ENCODE results near the gene ARMC3.
A peak's percentile ranks its signal among the peaks of the same experiment; 100 is the strongest.

The ARMC3 gene

DNA sequence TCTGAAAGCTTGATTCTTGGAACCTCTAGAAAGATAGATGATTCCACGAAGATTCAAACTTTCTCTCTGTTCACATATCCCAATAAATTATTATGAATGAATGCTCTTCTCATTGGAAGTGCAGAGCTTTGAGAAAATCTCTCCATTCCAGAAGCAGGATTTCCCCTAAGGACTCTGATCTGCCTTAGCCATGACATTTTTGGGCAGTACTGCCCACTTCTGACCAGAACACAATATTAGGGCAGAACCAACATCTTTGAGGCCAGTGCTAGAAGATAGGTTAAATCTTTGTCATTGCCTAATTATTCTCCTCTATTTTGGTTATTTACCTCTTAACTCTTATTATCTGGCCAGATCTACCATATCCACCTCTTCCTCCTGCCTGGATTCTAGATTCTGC, 49.9 kb downstream of the ARMC3 start:
- TF ChIP-seq CTCF (IDR thresholded peaks at IDR 0.05; ENCODE audit: unreplicated experiment in 3 of 3) = no peak
- no peaks in the 10 kb centered on the region for H3K36me3 Mint-ChIP-seq (ENCODE audit: low read depth)
- no peak overlapping the region for H3K4me3 Mint-ChIP-seq
- no peak overlapping the region for H3K27ac Mint-ChIP-seq
- H3K9me3 Mint-ChIP-seq = no peaks in the 10 kb centered on the region
- H3K4me1 Mint-ChIP-seq = peaks cover 30% of the 10 kb centered on the region
- H3K27me3 Mint-ChIP-seq (ENCODE audit: low read depth) = peaks cover 3% of the 10 kb centered on the region

GRCh38 chr10:22978287-22978686, 50.4 kb downstream of the ARMC3 start:
- H3K27ac Mint-ChIP-seq = no peak overlapping the region
- H3K4me3 Mint-ChIP-seq = no peak overlapping the region

GRCh38 chr10:22978918-22979317, 51.1 kb downstream of the ARMC3 start:
- H3K4me1 Mint-ChIP-seq = peaks cover 32% of the 10 kb centered on the region
- no peaks in the 10 kb centered on the region for H3K36me3 Mint-ChIP-seq (ENCODE audit: low read depth)
- H3K9me3 Mint-ChIP-seq = no peaks in the 10 kb centered on the region

More at GRCh38 chr10:22978287-22978686, 50.4 kb downstream of the ARMC3 start:
- Mint-ChIP-seq H3K9me3 (no peaks in the 10 kb centered on the region), H3K4me1 (peaks cover 32% of the 10 kb centered on the region), H3K36me3 (ENCODE audit: low read depth) (no peaks in the 10 kb centered on the region), H3K27me3 (ENCODE audit: low read depth) (peaks cover 3% of the 10 kb centered on the region)
- TF ChIP-seq CTCF (IDR thresholded peaks at IDR 0.05; ENCODE audit: unreplicated experiment in 3 of 3) = no peak

GRCh38 chr10:22980822-22981221, 53.0 kb downstream of the ARMC3 start:
- Mint-ChIP-seq H3K36me3 (ENCODE audit: low read depth) (no peaks in the 10 kb centered on the region), H3K9me3 (no peaks in the 10 kb centered on the region), H3K4me1 (peaks cover 32% of the 10 kb centered on the region), H3K27me3 (ENCODE audit: low read depth) (peaks cover 3% of the 10 kb centered on the region), H3K4me3 (no peak overlapping the region), H3K27ac (no peak overlapping the region)
- no peak for TF ChIP-seq CTCF (IDR thresholded peaks at IDR 0.05; ENCODE audit: unreplicated experiment in 3 of 3)

More at GRCh38 chr10:22978918-22979317, 51.1 kb downstream of the ARMC3 start:
- no peak overlapping the region for H3K27ac Mint-ChIP-seq
- no peak for TF ChIP-seq CTCF (IDR thresholded peaks at IDR 0.05; ENCODE audit: unreplicated experiment in 3 of 3)
- peaks cover 3% of the 10 kb centered on the region for H3K27me3 Mint-ChIP-seq (ENCODE audit: low read depth)
- no peak overlapping the region for H3K4me3 Mint-ChIP-seq

DNA sequence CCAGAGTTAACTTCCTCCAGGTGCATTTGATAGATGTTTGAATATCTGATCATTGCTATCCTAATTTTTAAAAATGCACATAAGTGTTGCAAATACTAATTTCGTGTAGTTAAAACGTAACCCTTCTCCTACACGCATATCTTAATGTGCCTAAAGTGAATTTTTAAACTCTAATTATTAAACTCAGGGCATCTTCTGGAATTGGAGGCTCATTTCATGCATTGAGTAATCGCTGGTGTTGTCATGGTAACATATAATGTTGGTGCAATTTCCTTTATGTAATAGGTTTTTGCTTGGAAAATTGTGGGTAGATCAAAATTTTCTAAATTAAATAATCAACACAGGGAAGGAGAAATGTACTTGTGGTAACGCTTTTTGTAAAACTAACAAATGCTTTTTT, 56.2 kb downstream of the ARMC3 start:
- TF ChIP-seq CTCF (IDR thresholded peaks at IDR 0.05; ENCODE audit: unreplicated experiment in 3 of 3) = no peak
- Mint-ChIP-seq H3K9me3 (no peaks in the 10 kb centered on the region), H3K27ac (no peak overlapping the region), H3K4me3 (no peak overlapping the region), H3K36me3 (ENCODE audit: low read depth) (no peaks in the 10 kb centered on the region), H3K4me1 (peaks cover 17% of the 10 kb centered on the region), H3K27me3 (ENCODE audit: low read depth) (peaks cover 3% of the 10 kb centered on the region)

- peak; percentile 31 to 55 (median 43) for TF ChIP-seq CTCF (IDR thresholded peaks at IDR 0.05; ENCODE audit: unreplicated experiment in 3 of 3)
- no peak overlapping the region for H3K27ac Mint-ChIP-seq
- H3K4me1 Mint-ChIP-seq = peaks cover 37% of the 10 kb centered on the region
- no peaks in the 10 kb centered on the region for H3K36me3 Mint-ChIP-seq (ENCODE audit: low read depth)
- no peaks in the 10 kb centered on the region for H3K9me3 Mint-ChIP-seq
- peaks cover 2% of the 10 kb centered on the region for H3K27me3 Mint-ChIP-seq (ENCODE audit: low read depth)
- H3K4me3 Mint-ChIP-seq = no peak overlapping the region
Measured at GRCh38 chr10:22986771-22987542, 59.1 kb downstream of the ARMC3 start.
